Metanephros (tissue), 2 donors: ENCODE measurements around the gene PERM1. TPM values are rescaled to one million over a fixed set of nuclear protein-coding genes. Genes with fewer than 3 reads are reported as not detected.

Source experiments
- small RNA-seq: library from RNA; depleted of rRNA; stranded (forward); fragments of <200 nt; gene quantifications from one replicate; pipeline ENCODE3, GENCODE V24; 2014; ENCODE audit warnings: low replicate concordance
- total RNA-seq: library from RNA; depleted of rRNA; stranded (reverse); fragments of >200 nt; gene quantifications from one replicate; pipeline ENCODE4 v1.2.3, GENCODE V29; 2014

Gene PERM1
- total RNA-seq = 5.4 TPM

GRCh38 chr1:981955-982558, at the start of gene PERM1:
TSS of gene PERM1 (minus strand) at chr1:982093. CDS start at chr1:981029, 1,064 bp downstream.

GRCh38 chr1:1020000-1020404, 38.1 kb upstream of the PERM1 start, which contains the start of gene AGRN:
TSS of gene AGRN (plus strand) at chr1:1020120. CDS start at chr1:1020173, 53 bp downstream.

DNA sequence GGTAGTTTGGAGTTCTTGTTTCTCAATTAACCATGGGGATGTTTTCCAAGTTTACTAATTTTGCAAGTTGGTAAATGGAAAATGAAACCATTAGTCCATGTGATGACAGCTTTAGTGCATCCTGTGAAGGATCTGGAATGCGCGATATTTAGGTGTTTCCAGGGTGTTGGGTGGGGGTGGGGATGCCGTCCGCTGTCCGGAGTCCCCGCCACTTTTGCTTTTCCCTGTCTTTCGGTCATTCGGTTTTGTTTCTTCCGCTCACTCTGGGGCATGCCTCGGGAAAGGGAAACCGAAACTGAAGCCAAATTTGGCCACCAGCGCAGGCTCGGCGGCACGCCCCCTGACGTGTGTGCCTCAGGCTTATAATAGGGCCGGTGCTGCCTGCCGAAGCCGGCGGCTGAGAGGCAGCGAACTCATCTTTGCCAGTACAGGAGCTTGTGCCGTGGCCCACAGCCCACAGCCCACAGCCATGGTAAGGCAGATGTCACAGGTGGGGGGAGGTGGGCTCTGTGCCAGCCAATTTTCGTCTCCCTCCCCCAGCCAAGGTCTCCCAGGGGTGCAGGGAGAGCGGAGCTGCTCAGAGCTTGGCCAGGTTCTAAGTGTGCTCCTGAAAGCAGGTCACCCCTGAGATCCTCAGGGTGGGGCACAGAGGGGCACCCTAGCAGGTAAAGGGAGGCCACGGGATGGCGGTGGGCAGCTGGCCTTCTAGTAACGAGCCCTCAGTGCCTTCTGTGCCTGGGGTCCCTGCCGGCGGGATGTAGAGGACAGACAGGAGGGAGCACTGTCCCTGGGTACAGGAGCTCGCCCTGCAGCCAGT, 31.4 kb upstream of the PERM1 start, which contains the start of gene ISG15:
ISG15 (plus strand) TSS at position 393 of the 817 bp plus-strand sequence; CDS start at position 470, 77 bp downstream.

GRCh38 chr1:999725-1000356, 17.9 kb upstream of the PERM1 start, which contains the start of gene HES4:
TSS of gene HES4 (minus strand) at chr1:1000097. CDS start at chr1:999973, 124 bp downstream.

GRCh38 chr1:966135-966703, 15.7 kb downstream of the PERM1 start, which contains the start of gene PLEKHN1:
TSS of gene PLEKHN1 (plus strand) at chr1:966482. CDS start at chr1:966532, 50 bp downstream.

DNA sequence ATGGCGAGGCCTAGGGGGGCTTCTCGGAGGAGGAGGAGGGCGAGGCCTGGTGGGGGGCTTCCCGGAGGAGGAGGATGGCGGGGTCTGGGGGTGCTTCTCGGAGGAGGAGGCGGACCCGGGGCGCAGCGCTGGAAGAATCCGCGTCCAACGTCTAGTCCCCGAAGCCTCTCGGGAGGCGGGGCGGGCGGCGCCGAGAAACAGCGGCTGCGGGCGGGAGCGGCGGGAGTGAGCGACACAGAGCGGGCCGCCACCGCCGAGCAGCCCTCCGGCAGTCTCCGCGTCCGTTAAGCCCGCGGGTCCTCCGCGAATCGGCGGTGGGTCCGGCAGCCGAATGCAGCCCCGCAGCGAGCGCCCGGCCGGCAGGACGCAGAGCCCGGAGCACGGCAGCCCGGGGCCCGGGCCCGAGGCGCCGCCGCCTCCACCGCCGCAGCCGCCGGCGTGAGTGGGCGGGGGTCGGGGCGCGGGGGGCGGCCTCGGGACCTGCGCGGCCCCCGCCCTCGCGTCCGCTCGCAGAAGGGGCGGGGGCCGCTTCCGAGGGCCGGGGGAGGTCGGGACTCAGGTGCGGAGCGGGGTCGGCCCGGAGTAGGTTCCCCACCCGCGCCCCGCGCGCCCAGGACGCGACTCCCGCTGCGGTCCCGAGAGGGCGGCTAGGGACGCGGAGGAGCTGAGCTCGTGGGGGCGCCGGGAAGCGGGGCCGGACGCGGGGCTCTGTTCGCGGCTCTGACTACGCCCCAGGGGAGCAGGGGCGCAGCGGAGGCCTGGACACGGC, 21.3 kb downstream of the PERM1 start, which contains the start of gene KLHL17:
KLHL17 (plus strand) TSS at position 222 of the 769 bp plus-strand sequence; CDS start at position 332, 110 bp downstream.

GRCh38 chr1:958823-959730, 22.8 kb downstream of the PERM1 start, which contains the start of gene NOC2L:
TSS of gene NOC2L (minus strand) at chr1:959256. CDS start at chr1:959240, 16 bp downstream.

Small RNA genes lying within 50 kb of the gene (small RNA-seq; reads per million reads assigned to genes)
- not detected for gene AL645608.3

Other genes starting within 250 kb of the PERM1 start
- gene SAMD11, start 58.2 kb downstream of the PERM1 start, total RNA-seq = 136 TPM
- 44.2 TPM for gene NOC2L, start 22.8 kb downstream of the PERM1 start, total RNA-seq
- 9.6 TPM for gene KLHL17, start 21.5 kb downstream of the PERM1 start, total RNA-seq
- gene PLEKHN1, start 15.6 kb downstream of the PERM1 start, total RNA-seq = 0.23 TPM
- 46.8 TPM for gene HES4, start 18.0 kb upstream of the PERM1 start, total RNA-seq
- gene ISG15, start 31.4 kb upstream of the PERM1 start, total RNA-seq = 26.9 TPM
- 246 TPM for gene AGRN, start 38.0 kb upstream of the PERM1 start, total RNA-seq
- gene RNF223, start 92.2 kb upstream of the PERM1 start, total RNA-seq = 3.7 TPM
- gene C1orf159, start 134.0 kb upstream of the PERM1 start, total RNA-seq = 12.2 TPM
- gene TTLL10, start 191.8 kb upstream of the PERM1 start, total RNA-seq = 0.76 TPM
- 1.2 TPM for gene TNFRSF18, start 224.5 kb upstream of the PERM1 start, total RNA-seq
- 3.3 TPM for gene TNFRSF4, start 232.1 kb upstream of the PERM1 start, total RNA-seq
- 94.4 TPM for gene SDF4, start 249.9 kb upstream of the PERM1 start, total RNA-seq